ENCODE data around the gene VAV1.
"Not testable (repeated sequence)": the region's sequence is repeated elsewhere in the genome, so short reads cannot be mapped to it uniquely, and the experiment has no call there.

Gene VAV1

GRCh38 chr19:6852001-6852400 is 79.5 kb downstream of the VAV1 start:
- no peak for DNase-seq (ENCODE audit: low read depth in 2 of 2)

GRCh38 chr19:6853868-6854267 is 81.4 kb downstream of the VAV1 start:
- no peak for DNase-seq (ENCODE audit: low read depth in 2 of 2)

GRCh38 chr19:6854758-6855157 is 82.2 kb downstream of the VAV1 start:
- no peak for DNase-seq (ENCODE audit: low read depth in 2 of 2)

DNA sequence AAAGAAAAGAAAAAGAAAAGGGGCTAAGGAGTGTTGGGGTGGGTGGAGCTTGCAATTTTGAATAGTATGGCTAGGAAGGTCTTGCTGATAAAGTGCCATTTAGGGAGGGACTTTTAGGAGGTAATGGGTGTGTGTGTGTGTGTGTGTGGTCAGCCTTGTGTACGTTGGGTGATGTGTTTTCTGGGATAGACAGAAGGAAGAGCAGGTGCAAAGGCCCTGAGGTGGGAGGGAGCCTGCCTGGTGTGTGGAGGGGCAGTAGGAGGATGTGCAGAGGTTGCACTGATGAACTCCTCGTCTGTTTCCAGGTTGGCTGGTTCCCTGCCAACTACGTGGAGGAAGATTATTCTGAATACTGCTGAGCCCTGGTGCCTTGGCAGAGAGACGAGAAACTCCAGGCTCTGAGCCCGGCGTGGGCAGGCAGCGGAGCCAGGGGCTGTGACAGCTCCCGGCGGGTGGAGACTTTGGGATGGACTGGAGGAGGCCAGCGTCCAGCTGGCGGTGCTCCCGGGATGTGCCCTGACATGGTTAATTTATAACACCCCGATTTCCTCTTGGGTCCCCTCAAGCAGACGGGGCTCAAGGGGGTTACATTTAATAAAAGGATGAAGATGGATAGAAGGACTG is 84.4 kb downstream of the VAV1 start:
- no peak for DNase-seq (ENCODE audit: low read depth in 2 of 2)

DNA sequence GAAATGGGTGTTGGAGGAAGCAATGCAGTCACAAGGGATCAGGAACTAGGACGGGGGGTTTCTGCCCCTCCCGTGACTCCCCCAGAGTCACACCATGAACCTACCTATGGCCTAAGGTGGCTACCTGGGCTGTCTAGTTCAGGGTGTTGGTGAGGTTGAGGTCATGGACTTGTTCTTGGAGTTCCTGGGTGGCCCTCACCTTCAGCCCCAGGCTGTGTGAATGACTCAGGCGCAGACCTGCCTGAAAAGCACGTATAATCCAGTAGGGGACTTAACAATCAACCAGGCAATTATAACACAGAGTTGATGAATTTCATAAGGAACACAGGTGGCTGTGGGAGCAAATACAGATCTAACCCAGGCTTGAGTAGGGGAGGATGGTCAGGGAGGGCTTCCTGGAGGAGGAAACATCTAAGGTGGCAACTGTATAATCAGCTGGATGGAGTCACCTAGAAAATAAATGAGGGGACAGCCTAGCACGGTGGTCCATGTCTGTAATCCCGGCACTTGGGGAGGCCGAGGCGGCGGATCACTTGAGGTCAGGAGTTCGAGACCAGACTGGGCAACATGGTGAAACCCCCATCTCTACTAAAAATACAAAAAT is 89.3 kb downstream of the VAV1 start:
- DNase-seq (ENCODE audit: low read depth in 2 of 2) = no peak

GRCh38 chr19:6862673-6863078 is 90.2 kb downstream of the VAV1 start:
- DNase-seq (ENCODE audit: low read depth in 2 of 2) = peak; percentile 76 to 90

DNA sequence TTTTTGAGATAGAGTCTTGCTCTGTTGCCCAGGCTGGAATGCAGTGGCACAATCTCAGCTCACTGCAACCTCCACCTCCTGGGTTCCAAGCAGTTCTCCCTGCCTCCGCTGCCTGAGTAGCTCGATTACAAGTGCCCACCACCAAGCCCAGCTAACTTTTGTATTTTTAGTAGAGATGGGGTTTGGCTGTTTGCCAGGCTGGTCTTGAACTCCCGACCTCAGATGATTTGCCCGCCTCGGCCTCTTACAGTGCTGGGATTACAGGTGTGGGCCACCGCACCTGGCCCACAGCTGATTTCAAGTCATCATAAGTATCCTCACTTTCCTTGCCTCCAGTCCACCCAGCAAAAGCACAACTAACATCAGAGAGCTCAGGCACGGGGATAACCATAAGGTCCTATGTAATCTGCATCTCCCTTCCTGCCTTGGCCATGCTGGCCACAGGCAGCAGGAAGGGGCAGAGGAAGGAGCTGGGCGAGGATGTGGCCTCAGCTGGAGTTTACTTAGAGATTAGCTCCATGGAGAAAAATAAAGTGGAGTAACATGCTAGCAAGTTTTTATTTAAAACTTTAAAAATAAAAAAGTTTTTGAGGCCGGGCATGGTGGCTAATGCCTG is 91.9 kb downstream of the VAV1 start:
- no peak for DNase-seq (ENCODE audit: low read depth in 2 of 2)

DNA sequence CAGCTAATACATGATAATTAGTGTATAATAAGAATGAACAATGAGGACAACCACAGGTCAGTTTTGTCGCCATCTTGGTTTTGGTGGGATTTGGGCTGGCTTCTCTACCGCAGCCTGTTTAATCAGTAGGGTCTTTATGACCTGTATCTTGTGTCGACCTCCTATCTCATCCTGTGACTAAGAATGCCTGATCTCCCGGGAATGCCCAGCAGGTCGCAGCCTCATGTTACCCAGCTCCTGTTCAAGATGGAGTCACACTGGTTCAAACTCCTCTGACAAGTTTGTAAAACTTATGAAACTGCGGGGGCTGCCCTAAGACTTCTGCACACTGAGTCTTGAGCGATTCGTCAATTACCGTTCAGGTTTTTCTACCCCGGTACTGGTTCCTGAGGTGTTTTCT is 93.3 kb downstream of the VAV1 start:
- no peak for DNase-seq (ENCODE audit: low read depth in 2 of 2)

GRCh38 chr19:6866741-6867151 is 94.2 kb downstream of the VAV1 start:
- DNase-seq (ENCODE audit: low read depth in 2 of 2) = no peak

DNA sequence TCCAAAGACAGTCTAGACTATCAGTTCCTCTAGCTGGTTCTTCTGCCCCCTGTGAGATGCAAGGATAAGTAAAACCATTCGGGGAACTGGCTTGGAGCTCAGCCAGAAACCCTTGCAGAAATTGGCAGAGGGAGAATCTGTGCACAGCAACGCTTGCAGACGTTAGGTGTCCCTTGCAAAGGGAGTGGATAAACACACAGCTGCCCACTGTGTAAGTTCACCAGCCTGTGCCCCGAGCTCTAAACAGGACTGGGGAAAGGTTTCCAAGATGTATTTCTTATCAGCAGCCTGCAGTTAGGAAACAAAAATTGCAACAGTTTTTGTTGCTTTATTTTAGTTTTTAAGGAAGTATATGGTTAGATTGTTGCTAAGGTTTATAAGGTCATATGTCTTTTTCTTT is 95.8 kb downstream of the VAV1 start:
- DNase-seq (ENCODE audit: low read depth in 2 of 2) = no peak

- DNase-seq (ENCODE audit: low read depth in 2 of 2) = not testable (repeated sequence)
These were observed 96.8 kb downstream of the VAV1 start for GRCh38 chr19:6869151-6869882.

DNA sequence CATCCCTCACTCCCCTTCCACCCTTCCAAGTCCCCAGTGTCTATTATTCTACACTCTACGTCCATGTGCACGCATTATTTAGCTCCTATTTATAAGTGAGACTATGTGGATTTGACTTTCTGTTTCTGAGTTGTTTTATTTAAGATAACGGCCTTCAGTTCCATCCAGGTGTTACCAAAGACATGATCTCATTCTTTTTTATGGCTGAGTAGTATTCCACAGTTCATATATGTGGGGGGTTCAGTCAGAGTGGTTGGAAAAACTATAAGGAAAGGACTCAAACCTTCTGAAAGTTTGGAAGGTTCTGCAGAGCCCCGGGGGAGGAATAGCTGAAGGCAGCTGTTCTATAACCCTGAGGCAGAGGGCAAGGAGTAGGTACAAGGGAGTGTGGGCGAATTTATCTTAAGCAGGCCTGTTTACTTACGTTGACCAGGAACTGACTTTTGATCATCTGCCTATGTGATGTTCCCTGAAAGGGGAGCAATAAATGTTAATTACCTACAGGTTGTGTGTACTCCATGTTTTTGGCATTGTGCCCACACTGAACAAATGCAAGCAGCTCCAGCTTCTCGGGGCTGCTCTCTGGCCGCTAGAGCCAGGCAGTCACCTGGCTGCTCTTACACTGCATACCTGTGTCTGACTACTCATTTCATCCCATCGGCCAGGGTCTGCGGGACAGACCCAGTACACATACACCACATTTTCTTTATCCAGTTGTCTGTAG is 101.4 kb downstream of the VAV1 start:
- DNase-seq (ENCODE audit: low read depth in 2 of 2) = no peak

DNA sequence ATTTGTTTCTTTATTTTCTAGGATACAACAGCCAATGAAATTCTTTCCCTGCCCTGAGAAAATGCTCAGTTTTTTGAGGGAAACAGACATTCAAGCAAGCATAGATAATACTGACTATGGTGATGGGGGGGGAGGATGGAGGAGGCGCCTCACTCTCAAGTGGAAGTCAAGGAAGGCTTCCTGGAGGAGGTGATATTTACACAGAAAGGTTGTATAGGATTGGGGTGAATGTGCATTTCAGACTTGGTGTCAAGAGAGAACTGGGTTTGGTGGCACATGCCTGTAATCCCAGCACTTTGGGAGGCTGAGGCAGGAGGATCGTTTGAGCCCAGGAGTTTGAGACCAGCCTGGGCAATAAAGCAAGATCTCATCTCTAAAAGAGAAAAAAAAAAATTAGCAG is 102.7 kb downstream of the VAV1 start:
- DNase-seq (ENCODE audit: low read depth in 2 of 2) = no peak

- DNase-seq (ENCODE audit: low read depth in 2 of 2) = no peak
These were observed 104.2 kb downstream of the VAV1 start for GRCh38 chr19:6876748-6877147.

- DNase-seq (ENCODE audit: low read depth in 2 of 2) = no peak
These were observed 105.3 kb downstream of the VAV1 start for GRCh38 chr19:6877766-6878165.

DNA sequence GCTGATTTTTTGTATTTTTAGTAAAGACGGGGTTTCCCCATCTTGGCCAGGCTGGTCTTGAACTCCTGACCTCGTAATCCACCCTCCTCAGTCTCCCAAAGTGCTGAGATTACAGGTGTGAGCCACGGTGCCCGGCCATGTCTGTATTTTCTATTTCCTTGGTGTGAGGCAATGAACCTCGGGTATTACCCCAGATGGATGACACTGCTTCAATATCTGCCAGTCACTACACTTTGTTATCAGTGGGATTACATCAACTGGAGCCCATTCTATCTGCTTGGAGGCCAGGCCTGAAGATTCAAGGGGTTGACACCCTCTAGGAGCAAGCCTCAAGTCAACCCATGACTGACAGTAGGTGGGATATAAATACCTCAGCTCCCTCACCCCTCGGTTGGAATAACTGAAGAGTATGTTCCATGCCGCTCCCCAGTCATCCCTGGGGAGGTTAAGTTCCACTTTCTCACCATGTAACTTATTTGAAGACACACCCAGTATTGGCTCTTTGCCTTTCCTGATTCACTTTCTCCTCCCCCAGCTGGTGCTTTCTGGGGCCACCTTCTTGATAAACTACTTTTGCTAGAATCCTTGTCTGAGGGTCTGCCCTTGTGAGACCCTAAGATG is 113.9 kb downstream of the VAV1 start:
- DNase-seq (ENCODE audit: low read depth in 2 of 2) = no peak

DNA sequence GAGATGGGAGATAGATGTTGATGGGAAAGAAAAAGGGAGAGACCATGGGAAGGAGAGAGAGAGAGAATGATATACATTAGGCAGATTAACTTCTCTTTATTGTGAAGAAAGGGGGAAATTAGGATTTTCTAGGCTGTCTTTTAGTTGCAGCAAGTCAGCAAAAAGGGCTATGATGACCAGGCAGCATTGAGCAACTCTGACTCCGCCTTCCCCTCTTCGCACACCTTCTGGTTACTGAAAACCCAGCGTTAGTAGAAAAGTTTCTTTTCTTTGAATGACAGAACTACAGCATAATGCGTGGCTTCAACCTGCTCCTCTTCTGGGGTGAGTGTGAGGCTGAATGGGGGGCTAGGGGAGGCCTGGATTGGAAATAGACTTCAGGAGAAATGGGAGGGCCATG is 114.8 kb downstream of the VAV1 start, which contains the start of gene ADGRE1:
Gene ADGRE1, plus strand, starts transcription at position 264 of the 400 bp plus-strand sequence. Its CDS starts 30 bp downstream, at position 294.
- DNase-seq (ENCODE audit: low read depth in 2 of 2) = peak in 1 of 2 experiments; percentile 3

- DNase-seq (ENCODE audit: low read depth in 2 of 2) = no peak
These were observed 116.5 kb downstream of the VAV1 start for GRCh38 chr19:6888967-6889366.

- no peak for DNase-seq (ENCODE audit: low read depth in 2 of 2)
These were observed 117.9 kb downstream of the VAV1 start for GRCh38 chr19:6890401-6890913.

DNA sequence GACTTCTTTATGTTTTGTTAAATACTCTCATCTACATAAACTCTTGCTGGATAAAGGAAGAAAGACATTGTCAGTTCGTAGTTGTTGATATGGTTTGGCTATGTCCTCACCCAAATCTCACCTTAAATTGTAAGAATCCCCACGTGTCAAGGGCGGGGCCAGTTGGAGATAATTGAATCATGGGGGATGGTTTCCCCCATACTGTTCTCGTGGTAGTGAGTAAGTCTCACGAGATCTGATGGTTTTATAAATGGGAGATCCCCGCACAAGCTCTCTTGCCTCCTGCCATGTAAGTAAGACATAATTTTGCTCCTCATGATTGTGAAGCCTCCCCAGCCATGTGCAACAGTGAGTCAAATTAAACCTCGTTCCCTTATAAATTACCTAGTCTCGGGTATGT is 118.4 kb downstream of the VAV1 start:
- DNase-seq (ENCODE audit: low read depth in 2 of 2) = peak in 1 of 2 experiments; percentile 19

DNA sequence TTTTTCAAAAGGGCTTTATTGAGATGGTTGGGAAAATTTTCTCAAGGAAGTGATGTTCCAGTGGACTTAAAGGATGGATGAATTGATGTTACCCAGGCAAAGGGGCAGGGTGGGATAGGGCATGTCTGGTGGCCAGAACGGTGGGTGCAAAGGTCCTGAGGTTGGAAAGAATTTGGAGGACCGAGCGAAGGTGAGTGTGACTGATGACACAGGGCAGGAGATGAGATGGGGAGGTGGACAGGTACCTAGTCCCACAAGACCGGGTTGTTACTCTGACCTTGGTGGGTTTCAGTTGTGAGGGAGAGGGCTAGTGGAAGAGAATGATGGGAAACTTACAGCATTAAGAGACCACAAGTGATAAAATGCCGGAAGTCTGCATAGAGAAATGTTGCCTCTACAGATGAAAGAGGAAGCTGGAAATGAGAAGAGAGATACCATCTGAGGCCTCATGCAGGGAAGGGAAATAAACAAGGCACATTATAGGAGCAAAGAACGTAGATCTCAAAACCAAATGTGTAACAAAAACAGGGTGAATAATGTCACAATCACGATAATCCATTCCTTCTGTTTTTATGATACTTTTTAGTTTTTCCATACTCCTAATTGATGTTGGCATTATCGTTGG is 119.4 kb downstream of the VAV1 start:
- DNase-seq (ENCODE audit: low read depth in 2 of 2) = no peak
